Heart left ventricle (tissue), 16 donors: ENCODE measurements around the gene WNK2. TPM values are rescaled to one million over a fixed set of nuclear protein-coding genes. Genes with fewer than 3 reads are reported as not detected.

Source experiments
- ATAC-seq, 4 donors: fragments of 200-7000 bp; cut with Tn5 transposase; one replicate each; pipeline ENCODE4 v1.9.1; 2020 to 2022; ENCODE audit warnings: moderate library complexity in 4 of 4, mild to moderate bottlenecking in 3 of 4, moderate number of reproducible peaks in 1 of 4
- DNase-seq, 5 donors: peaks; one replicate each; pipeline ENCODE4 v3.0.0-alpha.2; 2020
- H3K27ac ChIP-seq, 12 donors: fragments of 200-600 bp; sonication (generic) in 4 of 12; one replicate each; pipeline versions ENCODE4 v1.5.0 to v1.8.0; 2016 to 2022; ENCODE audit warnings: mild to moderate bottlenecking in 2 of 12
- H3K27me3 ChIP-seq, 9 donors: fragments of 200-600 bp; sonication (generic) in 2 of 9; one replicate each; pipeline versions ENCODE4 v1.5.1 to v1.8.0; 2016 to 2022; ENCODE audit warnings: mild to moderate bottlenecking in 3 of 9
- H3K36me3 ChIP-seq, 9 donors: fragments of 200-600 bp; sonication (generic) in 2 of 9; one replicate each; pipeline versions ENCODE4 v1.5.0 to v1.8.0; 2018 to 2022; ENCODE audit warnings: mild to moderate bottlenecking in 2 of 9
- H3K4me1 ChIP-seq, 12 donors: fragments of 200-600 bp; sonication (generic) in 4 of 12; one replicate each; pipeline versions ENCODE4 v1.5.0 to v1.8.0; 2016 to 2022; ENCODE audit warnings: mild to moderate bottlenecking in 3 of 12
- H3K4me3 ChIP-seq, 12 donors: fragments of 200-600 bp; sonication (generic) in 4 of 12; one replicate each; pipeline versions ENCODE4 v1.5.0 to v1.8.0; 2017 to 2022; ENCODE audit warnings: mild to moderate bottlenecking in 9 of 12, moderate library complexity in 4 of 12
- H3K9me3 ChIP-seq, 12 donors: fragments of 200-600 bp; sonication (generic) in 4 of 12; one replicate each; pipeline versions ENCODE4 v1.5.0 to v1.8.0; 2016 to 2022; ENCODE audit warnings: mild to moderate bottlenecking in 1 of 12
- POLR2A ChIP-seq, 2 donors: fragments of 450-650 bp; IDR thresholded peaks; one replicate each; pipeline ENCODE4 v1.6.1; 2017; ENCODE audit warnings: antibody characterized with exemption in 2 of 2, mild to moderate bottlenecking in 2 of 2, moderate library complexity in 2 of 2
- WGBS, 4 donors: extraction: QIAGEN DNeasy Blood & Tissue Kit in 2 of 4; methylation state at CpG; one replicate each; pipeline versions ENCODE4 v1.1.5 to v1.1.7; 2013 to 2018; 5-methylcytosine and 5-hydroxymethylcytosine counted together
- intact Hi-C, 10 donors: fragments of 100-400 bp; cut with DNase I; formaldehyde crosslinking; loops; one replicate each; pipeline versions ENCODE4 v1.11.1 to v1.14.2; 2022
- polyA plus RNA-seq, 2 donors: library from polyadenylated mRNA; stranded (reverse); fragments of 200-250 nt; gene quantifications; one replicate each; pipeline ENCODE4 v1.2.3, GENCODE V29; 2013
- total RNA-seq, 9 donors: library from RNA; depleted of rRNA in 2 of 9; stranded (reverse); fragments of >200 nt in 2 of 9; fragmentation: NEBNext Ultra II Directional in 3 of 9; extraction: Animal tissue kit (Norgen Biotek cat#: 25700) in 3 of 9; gene quantifications; one replicate each; pipeline versions ENCODE4 v1.1.0 to v1.2.4, GENCODE V29; 2016 to 2023
- TF ChIP-seq, protein P1 (sequence below), 12 donors: fragments of 200-600 bp; sonication (generic) in 4 of 12; IDR thresholded peaks; one replicate each; pipeline versions ENCODE4 v1.5.0 to v1.8.0; 2018 to 2022; ENCODE audit warnings: antibody characterized with exemption in 12 of 12, mild to moderate bottlenecking in 5 of 12
- donor health status: ischemic (EF 13 %, LVEDD 7.1; RV severe dilation, severe dysfunction).
- donor health status: healthy with polysubstance abuse.
- donor health status: DM: no; HTN: yes; CAD: no.
- donor health status: DM: no; HTN: no; CAD: no.
- donor health status: ischemic (EF 25% LVEDD 6.9; RV normal size, moderate dysfunction).
- donor health status: ischemic (EF 25% LVEDD 5.7; RV mildly dilated, moderate dysfunction).
- donor health status: healthy.
- donor health status: DM: yes; HTN: yes; CAD: no.
- donor health status: ischemic (EF 35%, LVEDD 5.7; RV mildly dilated, moderate dysfunction).
- donor health status: nonischemic (EF 11% LVEDD 7.7; RV severe dilation, severe dysfunction).
- donor health status: DM: yes; HTN: yes; CAD: no.
- donor health status: PGD.
- donor health status: ischemic (EF 29% LVEDD 5.4; RV normal size, mild dysfunction).
- donor health status: nonischemic (EF 23%, LVEDD 6.1; RV moderate dilation, normal function).

The WNK2 gene
- total and polyA plus RNA-seq, 11 donors, result 29.4 to 206 (median 112) TPM

DNA sequence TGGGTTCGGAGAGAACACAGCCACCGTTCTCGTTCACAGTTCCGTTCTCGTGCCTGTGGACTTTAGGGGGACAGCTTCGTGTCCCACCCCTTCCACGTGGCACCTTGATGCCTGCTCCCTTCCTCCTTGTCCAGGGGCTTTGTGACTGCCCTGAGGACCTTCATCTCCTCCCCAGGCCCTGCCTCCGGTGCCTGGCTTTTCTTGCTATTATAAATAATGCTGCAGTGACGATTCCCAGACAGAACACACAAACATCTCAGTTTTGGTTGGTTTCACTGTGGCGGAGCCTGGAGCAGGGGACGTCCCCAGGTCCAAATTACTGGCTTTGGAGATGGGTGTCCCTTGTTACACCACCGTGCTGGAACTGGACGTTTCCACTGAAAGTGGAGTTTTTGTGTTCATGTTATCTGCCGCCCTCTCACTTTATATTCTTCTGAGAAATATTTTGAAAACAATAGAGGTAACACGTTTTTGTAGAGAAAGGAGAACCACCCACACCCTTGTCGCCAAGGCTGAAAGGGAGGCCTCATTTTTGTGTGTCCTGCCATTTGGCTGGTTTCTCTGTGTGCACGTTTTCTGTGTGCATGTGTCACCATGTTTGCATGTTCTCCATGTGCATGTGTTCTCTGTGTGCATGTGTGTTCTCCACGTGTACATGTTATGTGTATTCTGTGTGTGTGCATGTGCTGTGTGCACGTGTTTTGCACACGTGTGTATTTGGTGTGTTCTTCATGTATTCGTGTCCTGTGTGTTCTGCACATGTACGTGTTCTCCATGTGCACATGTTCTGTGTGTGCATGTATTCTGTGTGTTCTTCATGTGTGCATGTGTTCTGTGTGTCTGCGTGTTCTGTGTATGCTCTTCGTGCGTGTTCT is 24.2 kb downstream of the WNK2 start:
- peaks cover 0 to 86% (median 50%) of the 10 kb centered on the region in 12 donors for H3K4me1 ChIP-seq
- no peak for TF ChIP-seq POLR2A (IDR thresholded peaks at IDR 0.05)
- TF ChIP-seq, protein P1, sequence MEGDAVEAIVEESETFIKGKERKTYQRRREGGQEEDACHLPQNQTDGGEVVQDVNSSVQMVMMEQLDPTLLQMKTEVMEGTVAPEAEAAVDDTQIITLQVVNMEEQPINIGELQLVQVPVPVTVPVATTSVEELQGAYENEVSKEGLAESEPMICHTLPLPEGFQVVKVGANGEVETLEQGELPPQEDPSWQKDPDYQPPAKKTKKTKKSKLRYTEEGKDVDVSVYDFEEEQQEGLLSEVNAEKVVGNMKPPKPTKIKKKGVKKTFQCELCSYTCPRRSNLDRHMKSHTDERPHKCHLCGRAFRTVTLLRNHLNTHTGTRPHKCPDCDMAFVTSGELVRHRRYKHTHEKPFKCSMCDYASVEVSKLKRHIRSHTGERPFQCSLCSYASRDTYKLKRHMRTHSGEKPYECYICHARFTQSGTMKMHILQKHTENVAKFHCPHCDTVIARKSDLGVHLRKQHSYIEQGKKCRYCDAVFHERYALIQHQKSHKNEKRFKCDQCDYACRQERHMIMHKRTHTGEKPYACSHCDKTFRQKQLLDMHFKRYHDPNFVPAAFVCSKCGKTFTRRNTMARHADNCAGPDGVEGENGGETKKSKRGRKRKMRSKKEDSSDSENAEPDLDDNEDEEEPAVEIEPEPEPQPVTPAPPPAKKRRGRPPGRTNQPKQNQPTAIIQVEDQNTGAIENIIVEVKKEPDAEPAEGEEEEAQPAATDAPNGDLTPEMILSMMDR (IDR thresholded peaks at IDR 0.05), result peak in 1 of 12 donors; percentile 1
- peak overlapping the region in 4 of 12 donors; percentile 11 to 37 (median 26) for H3K4me3 ChIP-seq
- no peaks in the 10 kb centered on the region for H3K9me3 ChIP-seq
- ATAC-seq (no peak), DNase-seq (peak in 2 of 5 donors; percentile 4 to 15)
- H3K27me3 ChIP-seq, result no peaks in the 10 kb centered on the region
- 39 to 47% (median 46%) methylated on average over 25 of the region's 25 CpGs for WGBS, 4 donors
- peak overlapping the region in 11 of 12 donors; percentile 35 to 99 (median 87) for H3K27ac ChIP-seq
- intact Hi-C loops, result loop anchor here in 1 of 10 donors (2.0 kb wide), 1 partner anchor 21 kb away; no protein-coding TSS in a partner anchor
- H3K36me3 ChIP-seq, result no peaks in the 10 kb centered on the region

GRCh38 chr9:93209097-93209496 is 25.2 kb downstream of the WNK2 start:
- ATAC-seq (no peak), DNase-seq (peak in 1 of 5 donors; percentile 28)
- peaks cover 0 to 77% (median 46%) of the 10 kb centered on the region in 12 donors for H3K4me1 ChIP-seq
- no peaks in the 10 kb centered on the region for H3K9me3 ChIP-seq
- no peaks in the 10 kb centered on the region for H3K27me3 ChIP-seq
- TF ChIP-seq, protein P1 (IDR thresholded peaks at IDR 0.05), result no peak
- no peak for TF ChIP-seq POLR2A (IDR thresholded peaks at IDR 0.05)
- WGBS, 4 donors, result 83 to 93% (median 91%) methylated on average over 8 to 9 of the region's 9 CpGs
- H3K36me3 ChIP-seq, result no peaks in the 10 kb centered on the region
- peak overlapping the region in 5 of 12 donors; percentile 17 to 90 (median 27) for H3K27ac ChIP-seq
- no peak overlapping the region for H3K4me3 ChIP-seq
- intact Hi-C loops, result no loop called here

- no peaks in the 10 kb centered on the region for H3K27me3 ChIP-seq
- TF ChIP-seq, protein P1 (IDR thresholded peaks at IDR 0.05), result no peak
- TF ChIP-seq POLR2A (IDR thresholded peaks at IDR 0.05), result no peak
- no peaks in the 10 kb centered on the region for H3K9me3 ChIP-seq
- WGBS, 4 donors, result 69 to 78% (median 77%) methylated on average over 11 to 12 of the region's 12 CpGs
- H3K27ac ChIP-seq, result peak overlapping the region in 5 of 12 donors; percentile 17 to 90 (median 27)
- H3K4me3 ChIP-seq, result no peak overlapping the region
- H3K4me1 ChIP-seq, result peaks cover 0 to 71% (median 41%) of the 10 kb centered on the region in 12 donors
- DNase-seq (peak in 1 of 5 donors; percentile 23), ATAC-seq (no peak)
- no peaks in the 10 kb centered on the region for H3K36me3 ChIP-seq
- intact Hi-C loops, result no loop called here
Measured at GRCh38 chr9:93209576-93210323, 25.8 kb downstream of the WNK2 start.
